ENCODE data around the gene PLTP.

The PLTP gene

GRCh38 chr20:45898285-45898684 is 13.7 kb downstream of the PLTP start:
- no peak for DNase-seq (ENCODE audit: low read depth)

GRCh38 chr20:45897692-45898091 is 14.3 kb downstream of the PLTP start:
- no peak for DNase-seq (ENCODE audit: low read depth)

GRCh38 chr20:45897289-45897688 is 14.7 kb downstream of the PLTP start:
- no peak for DNase-seq (ENCODE audit: low read depth)

GRCh38 chr20:45896641-45897161 is 15.3 kb downstream of the PLTP start:
- DNase-seq (ENCODE audit: low read depth) = no peak

GRCh38 chr20:45894797-45895196 is 17.2 kb downstream of the PLTP start:
- DNase-seq (ENCODE audit: low read depth) = no peak

GRCh38 chr20:45893831-45894230 is 18.1 kb downstream of the PLTP start:
- no peak for DNase-seq (ENCODE audit: low read depth)

- DNase-seq (ENCODE audit: low read depth) = no peak
These were observed 19.0 kb downstream of the PLTP start for GRCh38 chr20:45892828-45893500.

- DNase-seq (ENCODE audit: low read depth) = no peak
These were observed 19.7 kb downstream of the PLTP start for GRCh38 chr20:45892049-45892825.

- DNase-seq (ENCODE audit: low read depth) = peak; percentile 82
These were observed 20.7 kb downstream of the PLTP start, which contains the start of the genes CTSA and NEURL2 for GRCh38 chr20:45890985-45891983. Gene CTSA, plus strand, starts transcription at chr20:45891335. Its CDS starts 234 bp downstream, at chr20:45891569. Gene NEURL2, minus strand, starts transcription at chr20:45891208. Its CDS starts 217 bp downstream, at chr20:45890991.

- DNase-seq (ENCODE audit: low read depth) = peak; percentile 21
These were observed 21.6 kb downstream of the PLTP start for GRCh38 chr20:45890077-45890984.

- DNase-seq (ENCODE audit: low read depth) = no peak
These were observed 23.3 kb downstream of the PLTP start for GRCh38 chr20:45888681-45889080.

- DNase-seq (ENCODE audit: low read depth) = no peak
These were observed 24.6 kb downstream of the PLTP start, which contains the start of gene SPATA25 for GRCh38 chr20:45887346-45887715. Gene SPATA25, minus strand, starts transcription at chr20:45887622. Its CDS starts 32 bp downstream, at chr20:45887590.

- no peak for DNase-seq (ENCODE audit: low read depth)
These were observed 25.2 kb downstream of the PLTP start for GRCh38 chr20:45886590-45887345.

GRCh38 chr20:45883100-45883469 is 28.9 kb downstream of the PLTP start:
- DNase-seq (ENCODE audit: low read depth) = no peak

GRCh38 chr20:45882469-45883099 is 29.4 kb downstream of the PLTP start:
- DNase-seq (ENCODE audit: low read depth) = no peak

- peak; percentile 96 for DNase-seq (ENCODE audit: low read depth)
These were observed 30.8 kb downstream of the PLTP start, which contains the start of gene ZSWIM1 for GRCh38 chr20:45880988-45881788. Gene ZSWIM1, plus strand, starts transcription at chr20:45881227. Its CDS starts 1,366 bp downstream, at chr20:45882593.

GRCh38 chr20:45878076-45878761 is 33.7 kb downstream of the PLTP start:
- no peak for DNase-seq (ENCODE audit: low read depth)

- no peak for DNase-seq (ENCODE audit: low read depth)
These were observed 37.4 kb downstream of the PLTP start for GRCh38 chr20:45874576-45874975.
